ENCODE results near the gene CACNB4.

GRCh38 chr2:152098496-152099366 is at the start of gene CACNB4:
- TF ChIP-seq CTCF (conservative IDR thresholded peaks at IDR 0.05; ENCODE audit: low read depth, low read length) (no peak), RAD21 (IDR thresholded peaks at IDR 0.05; ENCODE audit: low read length) (no peak), POLR2A (IDR thresholded peaks at IDR 0.05; ENCODE audit: low read depth, low read length) (no peak), BHLHE40 (IDR thresholded peaks at IDR 0.05; ENCODE audit: low read depth, low read length) (no peak), SMC3 (IDR thresholded peaks at IDR 0.05; ENCODE audit: low read depth, low read length) (no peak), MAFK (IDR thresholded peaks at IDR 0.05; ENCODE audit: low read depth, low read length) (no peak)
